IMR-90 (cell line): Measurements from ENCODE around the gene GADD45A. TPM values are rescaled to one million over a fixed set of nuclear protein-coding genes. Genes with fewer than 3 reads are reported as not detected.

ENCODE experiments used
- ATAC-seq: fragments of 200-7000 bp; cut with Tn5 transposase; 2 replicates; pipeline ENCODE4 v1.9.1; 2020; ENCODE audit warnings: low read depth, mild to moderate bottlenecking, moderate library complexity
- BruUV-seq: library from RNA; stranded (reverse); fragments of 400-500 nt; replicated peaks from 2 replicates; lab custom pipeline; 2021; lab: Mats Ljungman, UMichigan
- CTCF ChIA-PET: fragments of 300-600 bp; formaldehyde crosslinking; extraction: SDS; loops from one replicate; lab custom pipeline; 2021; ENCODE audit warnings: antibody characterized with exemption; lab: Yijun Ruan, JAX
- POLR2A ChIA-PET: fragments of 300-600 bp; sonication (Branson Sonifier 250); formaldehyde crosslinking; loops from one replicate; lab custom pipeline; 2022; ENCODE audit warnings: antibody characterized with exemption; ENCODE audit not compliant: unreplicated experiment; lab: Charles Lee
- DNase-seq: peaks from one replicate; pipeline ENCODE4 v3.0.0; 2013
- H2AFZ ChIP-seq: replicated peaks from 2 replicates; pipeline ENCODE3; 2013; ENCODE audit warnings: low read length, mild to moderate bottlenecking; ENCODE audit not compliant: poor library complexity
- H2AK5ac ChIP-seq: 2 replicates; pipeline ENCODE4 v1.6.1; 2013; ENCODE audit warnings: low read depth, low read length, inconsistent platforms
- H2AK9ac ChIP-seq: replicated peaks from 2 replicates; pipeline ENCODE3; 2013; ENCODE audit warnings: mild to moderate bottlenecking, low read depth, low read length, moderate library complexity; ENCODE audit not compliant: poor library complexity
- H2BK120ac ChIP-seq: 2 replicates; pipeline ENCODE4 v1.6.1; 2013; ENCODE audit warnings: low read depth, low read length, inconsistent platforms
- H2BK15ac ChIP-seq: 3 replicates; pipeline ENCODE4 v1.6.1; 2013; ENCODE audit warnings: low read depth, low read length, inconsistent platforms
- H2BK20ac ChIP-seq: 2 replicates; pipeline ENCODE4 v1.6.1; 2013; ENCODE audit warnings: low read depth, mild to moderate bottlenecking, inconsistent platforms, low read length, moderate library complexity
- H2BK5ac ChIP-seq: 2 replicates; pipeline ENCODE4 v1.6.1; 2013; ENCODE audit warnings: mild to moderate bottlenecking, low read depth, low read length, inconsistent platforms; ENCODE audit not compliant: poor library complexity, severe bottlenecking
- H3K14ac ChIP-seq: replicated peaks from 2 replicates; pipeline ENCODE4 v1.6.1; 2013; ENCODE audit warnings: low read depth, low read length, inconsistent platforms
- H3K18ac ChIP-seq: 2 replicates; pipeline ENCODE4 v1.6.1; 2013; ENCODE audit warnings: low read depth, low read length, control low read depth
- H3K23ac ChIP-seq: 2 replicates; pipeline ENCODE4 v1.6.1; 2013; ENCODE audit warnings: low read depth, low read length, inconsistent platforms
- H3K27ac ChIP-seq: 2 replicates; pipeline ENCODE4 v1.5.1; 2013; ENCODE audit warnings: mild to moderate bottlenecking, control low read depth, low read length; ENCODE audit not compliant: insufficient read depth
- H3K27me3 ChIP-seq: 2 replicates; pipeline ENCODE4 v1.6.1; 2013; ENCODE audit warnings: low read length; ENCODE audit not compliant: control insufficient read depth, insufficient read depth
- H3K36me3 ChIP-seq: 2 replicates; pipeline ENCODE4 v1.6.1; 2013; ENCODE audit warnings: low read length, mixed read lengths; ENCODE audit not compliant: control insufficient read depth, insufficient read depth
- H3K4ac ChIP-seq: 2 replicates; pipeline ENCODE4 v1.6.1; 2013; ENCODE audit warnings: low read depth, low read length, inconsistent platforms
- H3K4me1 ChIP-seq: 2 replicates; pipeline ENCODE4 v1.6.1; 2013; ENCODE audit warnings: low read length, mixed read lengths; ENCODE audit not compliant: control insufficient read depth, insufficient read depth
- H3K4me2 ChIP-seq: 2 replicates; pipeline ENCODE4 v1.6.1; 2013; ENCODE audit warnings: low read depth, mild to moderate bottlenecking, control low read depth, low read length, moderate library complexity
- H3K4me3 ChIP-seq: 2 replicates; pipeline ENCODE4 v1.5.1; 2013; ENCODE audit warnings: low read depth, mild to moderate bottlenecking, control low read depth, low read length, moderate library complexity; ENCODE audit not compliant: insufficient read depth
- H3K56ac ChIP-seq: 2 replicates; pipeline ENCODE4 v1.6.1; 2013; ENCODE audit warnings: low read length, inconsistent platforms; ENCODE audit not compliant: insufficient read depth; ENCODE audit errors: extremely low read depth
- H3K79me1 ChIP-seq, 2 experiments: 2 replicates each; pipeline ENCODE4 v1.6.1; 2013; ENCODE audit warnings: low read length in 2 of 2, inconsistent platforms in 1 of 2, low read depth in 1 of 2
- H3K9ac ChIP-seq: 2 replicates; pipeline ENCODE4 v1.6.1; 2013; ENCODE audit warnings: low read depth, low read length, control low read depth
- H3K9me1 ChIP-seq: 2 replicates; pipeline ENCODE4 v1.6.1; 2013; ENCODE audit warnings: low read length, inconsistent platforms; ENCODE audit not compliant: insufficient read depth
- H3K9me3 ChIP-seq: 2 replicates; pipeline ENCODE4 v1.6.1; 2013; ENCODE audit warnings: low read length; ENCODE audit not compliant: control insufficient read depth, insufficient read depth
- H4K20me1 ChIP-seq: 2 replicates; pipeline ENCODE4 v1.6.1; 2013; ENCODE audit warnings: low read length, inconsistent platforms; ENCODE audit not compliant: insufficient read depth
- H4K5ac ChIP-seq: 2 replicates; pipeline ENCODE4 v1.6.1; 2013; ENCODE audit warnings: mild to moderate bottlenecking, low read depth, low read length, control low read depth
- H4K8ac ChIP-seq, 2 experiments: 2 replicates each; pipeline ENCODE4 v1.6.1; 2013; ENCODE audit warnings: low read depth in 2 of 2, low read length in 2 of 2, control low read depth in 1 of 2, inconsistent platforms in 1 of 2
- H4K91ac ChIP-seq: 2 replicates; pipeline ENCODE4 v1.6.1; 2013; ENCODE audit warnings: low read depth, low read length, inconsistent platforms; ENCODE audit not compliant: insufficient read depth
- BHLHE40 ChIP-seq: fragments of 150-350 bp; IDR thresholded peaks from 2 replicates; pipeline ENCODE4 v1.6.1; 2016; ENCODE audit warnings: mild to moderate bottlenecking, low read depth, low read length
- CTCF ChIP-seq: conservative IDR thresholded peaks from 2 replicates; pipeline ENCODE4 v1.5.1; 2012; ENCODE audit warnings: mild to moderate bottlenecking, low read depth, low read length, improper control_type of control experiment
- ELK1 ChIP-seq: fragments of 150-350 bp; IDR thresholded peaks from 2 replicates; pipeline ENCODE4 v1.6.1; 2016; ENCODE audit warnings: low read depth, mild to moderate bottlenecking, low read length, moderate library complexity, borderline replicate concordance
- FOS ChIP-seq: fragments of 150-350 bp; IDR thresholded peaks from 2 replicates; pipeline ENCODE4 v1.6.1; 2016; ENCODE audit warnings: low read depth, low read length
- MAFK ChIP-seq: IDR thresholded peaks from 2 replicates; pipeline ENCODE4 v1.6.1; 2012; ENCODE audit warnings: low read depth, low read length, improper control_type of control experiment
- MXI1 ChIP-seq: IDR thresholded peaks from 2 replicates; pipeline ENCODE4 v1.6.1; 2012; ENCODE audit warnings: low read depth, mild to moderate bottlenecking, low read length, moderate library complexity, borderline replicate concordance
- POLR2A ChIP-seq: IDR thresholded peaks from 2 replicates; pipeline ENCODE4 v1.6.1; 2012; ENCODE audit warnings: mild to moderate bottlenecking, low read depth, low read length
- RAD21 ChIP-seq: IDR thresholded peaks from 2 replicates; pipeline ENCODE4 v1.6.1; 2012; ENCODE audit warnings: low read length, improper control_type of control experiment
- RCOR1 ChIP-seq: IDR thresholded peaks from 2 replicates; pipeline ENCODE4 v1.6.1; 2012; ENCODE audit warnings: mild to moderate bottlenecking, low read length, improper control_type of control experiment; ENCODE audit not compliant: insufficient replicate concordance
- SMC3 ChIP-seq: fragments of 150-350 bp; IDR thresholded peaks from 2 replicates; pipeline ENCODE4 v1.6.1; 2016; ENCODE audit warnings: low read depth, mild to moderate bottlenecking, antibody characterized with exemption, low read length, moderate library complexity
- WGBS, 2 experiments: methylation state at CpG; one replicate each; pipeline versions ENCODE4 v1.1.5 to v1.1.7; 2013; ENCODE audit warnings: missing lambda C conversion rate in 2 of 2; ENCODE audit not compliant: insufficient read length in 1 of 2; ENCODE audit errors: extremely low coverage in 2 of 2; 5-methylcytosine and 5-hydroxymethylcytosine counted together
- dilution Hi-C: fragments of 300-500 bp; cut with HindIII; formaldehyde crosslinking; loops from one replicate; pipeline ENCODE4 v1.14.3; 2018; ENCODE audit warnings: low sequenced_read_pairs; ENCODE audit not compliant: unreplicated experiment
- in situ Hi-C: fragments of 300-500 bp; cut with MboI; formaldehyde crosslinking; loops from 3 replicates; pipeline ENCODE4 v1.14.3; 2019; ENCODE audit warnings: low sequenced_read_pairs, inconsistent platforms, mixed read lengths
- intact Hi-C: fragments of 100-400 bp; cut with micrococcal nuclease; formaldehyde crosslinking; loops from 2 replicates; pipeline ENCODE4 v1.10.0; 2022
- polyA plus RNA-seq, 3 experiments: library from polyadenylated mRNA; depleted of rRNA; stranded (reverse); fragments of >200 nt; gene quantifications; 2 replicates each; pipeline ENCODE4 v1.2.3, GENCODE V29; 2012; ENCODE audit warnings: low replicate concordance in 1 of 3
- total RNA-seq: library from RNA; depleted of rRNA; stranded (reverse); fragments of >200 nt; gene quantifications from 2 replicates; pipeline ENCODE4 v1.2.3, GENCODE V29; 2012
- TF ChIP-seq, protein P1 (sequence below): fragments of 150-350 bp; IDR thresholded peaks from 2 replicates; pipeline ENCODE4 v1.6.1; 2017; ENCODE audit warnings: mild to moderate bottlenecking, antibody characterized with exemption, low read length, low read depth

Gene GADD45A
- total and polyA plus RNA-seq, 2 of the 4 experiments (the other 2 are of a cell fraction): 10.9 to 114 TPM

DNA sequence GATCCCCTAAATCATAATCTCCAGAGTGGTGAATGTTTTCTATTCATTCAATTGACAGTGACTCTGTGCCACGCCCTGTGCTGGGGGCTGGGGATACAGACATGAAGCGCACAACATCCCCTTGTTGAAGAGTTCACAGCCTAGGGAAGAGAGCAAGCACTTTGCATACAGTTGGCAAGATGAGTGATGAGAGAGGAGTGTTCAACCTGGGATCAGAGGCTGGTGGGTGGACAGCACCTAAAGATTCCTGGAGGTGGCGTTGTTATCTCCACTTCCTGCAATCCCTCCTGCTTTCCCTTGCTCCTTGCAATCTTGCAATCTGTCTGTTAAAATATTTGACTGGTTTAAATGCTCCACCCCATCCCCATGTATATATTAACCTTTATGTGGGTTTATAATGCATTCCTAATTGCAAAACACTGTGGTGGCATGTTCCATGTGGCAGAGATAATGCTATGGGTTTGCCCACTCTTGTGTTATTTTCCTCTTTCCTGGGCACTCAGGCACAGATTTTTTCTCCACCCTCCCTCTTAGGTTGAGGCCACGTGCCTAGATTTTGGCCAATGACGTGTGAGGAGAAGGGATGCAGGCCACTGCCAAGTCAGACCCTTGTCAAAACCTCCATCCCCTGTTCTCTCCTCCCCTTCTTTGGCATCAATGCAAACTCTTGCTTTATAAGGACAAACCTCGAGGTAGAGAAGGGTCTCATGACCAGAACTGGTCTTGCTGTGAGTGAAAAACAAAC is 36.2 kb upstream of the GADD45A start:
- Histone ChIP-seq H3K18ac (no peak overlapping the region), H3K79me1 (no peaks in the 10 kb centered on the region), H2AK5ac (no peak overlapping the region; the same call in 1 of the 2 replicates), H4K20me1 (no peaks in the 10 kb centered on the region), H3K9me1 (peaks cover 8% of the 10 kb centered on the region), H3K27ac (no peak overlapping the region), H3K14ac (no peak overlapping the region), H3K56ac (no peak overlapping the region), H3K27me3 (no peaks in the 10 kb centered on the region), H3K4ac (no peak overlapping the region), H4K91ac (no peak overlapping the region), H2BK120ac (no peak overlapping the region), H4K5ac (no peak overlapping the region), H2BK20ac (no peak overlapping the region), H3K9me3 (no peaks in the 10 kb centered on the region), H2AFZ (no peak overlapping the region), H3K23ac (no peak overlapping the region), H3K9ac (no peak overlapping the region), H3K4me3 (no peak overlapping the region), H2AK9ac (no peak overlapping the region), H3K4me1 (peaks cover 20% of the 10 kb centered on the region), H2BK15ac (no peak overlapping the region), H2BK5ac (no peak overlapping the region), H3K36me3 (no peaks in the 10 kb centered on the region), H3K4me2 (no peak overlapping the region), H4K8ac (no peak overlapping the region)
- in situ Hi-C loops (no loop called here), dilution Hi-C loops (no loop called here), intact Hi-C loops (no loop called here)
- TF ChIP-seq, protein P1, sequence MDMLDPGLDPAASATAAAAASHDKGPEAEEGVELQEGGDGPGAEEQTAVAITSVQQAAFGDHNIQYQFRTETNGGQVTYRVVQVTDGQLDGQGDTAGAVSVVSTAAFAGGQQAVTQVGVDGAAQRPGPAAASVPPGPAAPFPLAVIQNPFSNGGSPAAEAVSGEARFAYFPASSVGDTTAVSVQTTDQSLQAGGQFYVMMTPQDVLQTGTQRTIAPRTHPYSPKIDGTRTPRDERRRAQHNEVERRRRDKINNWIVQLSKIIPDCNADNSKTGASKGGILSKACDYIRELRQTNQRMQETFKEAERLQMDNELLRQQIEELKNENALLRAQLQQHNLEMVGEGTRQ: no peak
- TF ChIP-seq MAFK (no peak), POLR2A (no peak), ELK1 (no peak), MXI1 (no peak), FOS (no peak), RAD21 (no peak), CTCF (no peak), BHLHE40 (no peak), RCOR1 (no peak), SMC3 (no peak)
- ChIA-PET CTCF (interaction anchor here (0.6 to 2.4 kb wide), 4 partner anchors 11 to 87 kb away, joined by 3 to 6 read pairs (median 4); no protein-coding TSS in a partner anchor), POLR2A (no interaction called here)
- no CpG with 5 or more reads among the region's 6 CpGs for WGBS, 2 experiments
- ATAC-seq (no peak), DNase-seq (no peak)
- BruUV-seq: no TSS peak
